Fibroblast of lung (primary cell): ENCODE results near the gene HMBS.

Experiments used
- CTCF ChIP-seq, 2 donors: IDR thresholded peaks in 1 of 2; conservative IDR thresholded peaks in 1 of 2; 1 replicate in 1 of 2; 2 replicates in 1 of 2; pipeline ENCODE4 v1.5.1; 2011 to 2012; ENCODE audit warnings: low read length in 2 of 2, control low read depth in 1 of 2, inconsistent platforms in 1 of 2, low read depth in 1 of 2, mild to moderate bottlenecking in 1 of 2
- EZH2 ChIP-seq: IDR thresholded peaks from 2 replicates; pipeline ENCODE4 v1.5.1; 2012; ENCODE audit warnings: low read length, control low read depth, mild to moderate bottlenecking; ENCODE audit errors: missing control alignments

- TF ChIP-seq CTCF (conservative IDR thresholded peaks at IDR 0.05 in 1 of 2, IDR thresholded peaks at IDR 0.05 in 1 of 2; ENCODE audit: low read depth in 1 of 2, low read length in 2 of 2), result no peak
- no peak for TF ChIP-seq EZH2
Observed at GRCh38 chr11:119047205-119047604, 37.5 kb upstream of the HMBS start.
